Common myeloid progenitor, CD34-positive (primary cell): ENCODE results near the gene PLA2G15.

Source experiments
- CTCF ChIA-PET: fragments of 350-600 bp; sonication (Branson Sonifier 250); formaldehyde crosslinking; loops from one replicate; lab custom pipeline; 2021; ENCODE audit warnings: antibody characterized with exemption; lab: Charles Lee
- POLR2A ChIA-PET: fragments of 350-600 bp; sonication (Branson Sonifier 250); formaldehyde crosslinking; loops from one replicate; lab custom pipeline; 2021; ENCODE audit warnings: antibody characterized with exemption; lab: Charles Lee
- DNase-seq, 3 donors: peaks; one replicate each; pipeline versions ENCODE4 v3.0.0 to v3.0.0-alpha.2; 2013
- H3K27ac ChIP-seq, 2 experiments: 1 replicate in 1 of 2; 2 replicates in 1 of 2; pipeline ENCODE4 v1.7.0; 2013; ENCODE audit warnings: inconsistent platforms in 2 of 2, low read length in 2 of 2, mild to moderate bottlenecking in 2 of 2, low read depth in 1 of 2, moderate library complexity in 1 of 2; ENCODE audit not compliant: severe bottlenecking in 2 of 2, insufficient read depth in 1 of 2, poor library complexity in 1 of 2
- H3K27me3 ChIP-seq, 5 experiments: replicated peaks in 2 of 5; 1 replicate in 3 of 5; 2 replicates in 2 of 5; pipeline versions ENCODE4 v1.6.1 to v1.7.0; 2013; ENCODE audit warnings: low read length in 4 of 5, mild to moderate bottlenecking in 2 of 5, moderate library complexity in 2 of 5, inconsistent platforms in 1 of 5; ENCODE audit not compliant: insufficient read depth in 5 of 5, control insufficient read depth in 4 of 5
- H3K36me3 ChIP-seq, 4 experiments: 1 replicate in 2 of 4; 2 replicates in 2 of 4; pipeline versions ENCODE4 v1.6.1 to v1.7.0; 2013; ENCODE audit warnings: low read length in 3 of 4, control low read depth in 1 of 4, mild to moderate bottlenecking in 1 of 4; ENCODE audit not compliant: control insufficient read depth in 4 of 4, insufficient read depth in 4 of 4
- H3K4me1 ChIP-seq, 4 experiments: 1 replicate in 3 of 4; 2 replicates in 1 of 4; pipeline versions ENCODE4 v1.6.1 to v1.7.1; 2013; ENCODE audit warnings: low read length in 3 of 4, mild to moderate bottlenecking in 3 of 4, control low read depth in 1 of 4, inconsistent platforms in 1 of 4, moderate library complexity in 1 of 4; ENCODE audit not compliant: control insufficient read depth in 4 of 4, insufficient read depth in 4 of 4; ENCODE audit errors: control extremely low read depth in 1 of 4
- H3K4me3 ChIP-seq, 7 experiments: 1 replicate in 4 of 7; 2 replicates in 3 of 7; pipeline versions ENCODE4 v1.5.1 to v1.7.0; 2013; ENCODE audit warnings: mild to moderate bottlenecking in 7 of 7, low read length in 6 of 7, moderate library complexity in 6 of 7, inconsistent platforms in 2 of 7, low read depth in 2 of 7, control low read depth in 1 of 7; ENCODE audit not compliant: insufficient read depth in 4 of 7, control insufficient read depth in 1 of 7; ENCODE audit errors: extremely low read depth in 1 of 7
- H3K9me3 ChIP-seq, 5 experiments: 1 replicate in 4 of 5; 2 replicates in 1 of 5; pipeline versions ENCODE4 v1.6.1 to v1.7.1; 2013; ENCODE audit warnings: low read length in 4 of 5, mild to moderate bottlenecking in 2 of 5, inconsistent platforms in 1 of 5, low read depth in 1 of 5, moderate library complexity in 1 of 5; ENCODE audit not compliant: control insufficient read depth in 4 of 5, insufficient read depth in 2 of 5; ENCODE audit errors: control extremely low read depth in 1 of 5
- WGBS: methylation state at CpG from one replicate; pipeline ENCODE4 v1.1.5; 2013; ENCODE audit not compliant: insufficient coverage; 5-methylcytosine and 5-hydroxymethylcytosine counted together

The PLA2G15 gene

DNA sequence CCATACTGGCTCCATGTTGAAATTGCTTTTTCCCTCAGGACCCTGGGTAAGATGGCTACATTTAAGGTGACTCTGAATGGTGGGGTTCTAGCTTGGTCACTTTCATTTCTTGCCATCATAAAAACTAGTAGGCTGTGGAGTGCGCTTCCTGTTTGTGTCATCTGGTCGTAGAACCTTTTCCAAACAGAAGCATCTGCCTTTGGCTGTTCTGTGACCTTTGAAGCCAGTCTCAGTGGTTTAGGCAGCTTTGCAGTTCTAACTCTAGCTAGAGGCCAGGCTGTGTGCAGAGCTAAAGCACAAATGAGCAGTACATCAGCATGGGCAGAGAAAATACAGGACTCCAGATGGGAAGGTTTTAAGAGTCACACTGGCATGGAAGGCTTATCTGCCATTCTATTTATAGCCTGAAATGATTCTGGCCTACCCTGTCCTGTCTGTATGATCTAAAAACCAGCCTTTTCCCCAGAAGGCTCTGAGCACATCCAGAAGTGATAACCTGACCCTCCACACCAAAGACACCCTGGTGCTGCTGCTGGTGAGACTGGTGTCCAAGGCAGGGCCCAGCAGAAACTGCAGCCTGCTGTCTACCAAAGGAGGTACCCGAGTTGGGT, 17.9 kb upstream of the PLA2G15 start:
- ChIA-PET POLR2A (interaction anchor here (0.6 kb wide), 1 partner anchor 187 kb away, joined by 4 read pairs; no protein-coding TSS in a partner anchor), CTCF (interaction anchor here (0.8 to 3.3 kb wide), 12 partner anchors 10 to 343 kb away, joined by 3 to 16 read pairs (median 4); partner anchors contain the start of gene NRN1L)
- 50% methylated on average over 2 of the region's 3 CpGs for WGBS
- no peak for DNase-seq
- peaks cover 0 to 27% (median 22%) of the 10 kb centered on the region in 4 experiments for H3K4me1 ChIP-seq
- peak overlapping the region in 1 of 7 experiments; percentile 9 for H3K4me3 ChIP-seq
- no peaks in the 10 kb centered on the region for H3K27me3 ChIP-seq
- H3K27ac ChIP-seq, result peak overlapping the region in 1 of 2 experiments; percentile 67
- H3K36me3 ChIP-seq, result peaks cover 0 to 38% (median 13%) of the 10 kb centered on the region in 4 experiments
- no peaks in the 10 kb centered on the region for H3K9me3 ChIP-seq

DNA sequence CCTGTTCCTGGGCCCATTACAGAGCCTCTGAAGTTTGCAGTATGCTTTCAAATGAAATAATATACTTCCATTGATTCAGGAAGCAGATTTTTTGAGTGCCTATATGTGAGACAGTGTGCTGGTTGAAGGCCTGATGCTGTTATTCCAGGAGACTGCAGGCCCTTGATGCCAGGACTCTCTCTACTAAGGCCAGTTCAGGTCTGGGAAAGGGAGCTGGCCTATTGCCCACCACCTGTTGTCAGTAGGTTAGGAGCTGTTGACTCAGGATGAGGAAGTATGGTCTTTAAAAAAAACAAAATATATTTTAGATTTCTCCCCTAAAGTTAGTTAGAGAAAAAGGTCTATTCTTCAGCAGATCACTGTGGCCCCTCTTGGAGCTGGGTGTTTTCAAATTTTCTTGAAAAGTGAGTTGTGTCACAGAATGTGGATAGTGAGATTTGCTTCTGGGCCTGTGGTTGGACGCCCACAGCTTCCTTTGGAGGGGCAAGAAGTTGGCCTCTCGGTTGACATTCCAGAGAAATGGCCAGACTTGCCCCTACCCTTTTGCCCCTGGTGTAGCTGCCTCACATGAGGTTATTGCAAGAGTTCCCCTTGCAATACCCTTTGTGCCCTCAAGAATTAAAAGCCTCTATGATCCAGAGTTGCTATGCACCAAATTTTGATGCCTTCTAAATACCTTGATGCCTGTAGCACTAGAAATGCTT, 17.2 kb upstream of the PLA2G15 start:
- 31% methylated on average over 2 of the region's 2 CpGs for WGBS
- DNase-seq, result peak in 2 of 3 donors; percentile 40 to 47
- ChIA-PET POLR2A (interaction anchor here (0.6 kb wide), 3 partner anchors 10 to 182 kb away, joined by 3 to 6 read pairs (median 3); no protein-coding TSS in a partner anchor), CTCF (interaction anchor here (0.7 to 3.3 kb wide), 25 partner anchors 8 to 411 kb away, joined by 3 to 16 read pairs (median 3); partner anchors contain the start of gene NRN1L)
- Histone ChIP-seq H3K9me3 (no peaks in the 10 kb centered on the region), H3K4me1 (peaks cover 0 to 27% (median 22%) of the 10 kb centered on the region in 4 experiments), H3K27ac (peak overlapping the region; percentile 33 to 67), H3K36me3 (peaks cover 0 to 38% (median 13%) of the 10 kb centered on the region in 4 experiments), H3K4me3 (no peak overlapping the region), H3K27me3 (no peaks in the 10 kb centered on the region)

DNA sequence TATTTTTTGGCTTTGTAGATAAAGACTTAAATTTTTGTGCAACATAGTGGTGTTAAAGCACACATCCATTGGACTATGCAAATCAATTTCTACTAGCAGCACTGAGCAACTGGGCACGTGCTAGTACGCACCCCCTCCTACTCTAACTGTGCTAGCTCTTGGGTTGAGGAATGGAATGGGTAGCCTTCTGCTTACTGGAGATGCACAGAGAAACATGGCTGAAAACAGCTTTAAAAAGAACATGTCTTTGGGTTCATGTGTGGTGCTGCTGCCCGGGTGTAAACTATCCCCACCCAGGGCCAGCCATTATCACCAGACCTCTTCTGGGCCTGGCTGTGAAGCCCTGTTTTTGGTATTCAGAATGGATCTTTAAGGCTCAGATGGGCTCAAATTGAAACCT, 16.5 kb upstream of the PLA2G15 start:
- Histone ChIP-seq H3K4me3 (no peak overlapping the region), H3K36me3 (peaks cover 0 to 38% (median 13%) of the 10 kb centered on the region in 4 experiments), H3K27me3 (no peaks in the 10 kb centered on the region), H3K4me1 (peaks cover 0 to 27% (median 22%) of the 10 kb centered on the region in 4 experiments), H3K9me3 (no peaks in the 10 kb centered on the region), H3K27ac (no peak overlapping the region)
- no peak for DNase-seq
- CTCF ChIA-PET, result interaction anchor here (0.7 to 3.3 kb wide), 23 partner anchors 8 to 412 kb away, joined by 3 to 16 read pairs (median 4); partner anchors contain the start of gene NRN1L
- POLR2A ChIA-PET, result interaction anchor here (0.6 kb wide), 3 partner anchors 9 to 183 kb away, joined by 3 to 6 read pairs (median 3); no protein-coding TSS in a partner anchor
- 100% methylated on average over 2 of the region's 3 CpGs for WGBS

DNA sequence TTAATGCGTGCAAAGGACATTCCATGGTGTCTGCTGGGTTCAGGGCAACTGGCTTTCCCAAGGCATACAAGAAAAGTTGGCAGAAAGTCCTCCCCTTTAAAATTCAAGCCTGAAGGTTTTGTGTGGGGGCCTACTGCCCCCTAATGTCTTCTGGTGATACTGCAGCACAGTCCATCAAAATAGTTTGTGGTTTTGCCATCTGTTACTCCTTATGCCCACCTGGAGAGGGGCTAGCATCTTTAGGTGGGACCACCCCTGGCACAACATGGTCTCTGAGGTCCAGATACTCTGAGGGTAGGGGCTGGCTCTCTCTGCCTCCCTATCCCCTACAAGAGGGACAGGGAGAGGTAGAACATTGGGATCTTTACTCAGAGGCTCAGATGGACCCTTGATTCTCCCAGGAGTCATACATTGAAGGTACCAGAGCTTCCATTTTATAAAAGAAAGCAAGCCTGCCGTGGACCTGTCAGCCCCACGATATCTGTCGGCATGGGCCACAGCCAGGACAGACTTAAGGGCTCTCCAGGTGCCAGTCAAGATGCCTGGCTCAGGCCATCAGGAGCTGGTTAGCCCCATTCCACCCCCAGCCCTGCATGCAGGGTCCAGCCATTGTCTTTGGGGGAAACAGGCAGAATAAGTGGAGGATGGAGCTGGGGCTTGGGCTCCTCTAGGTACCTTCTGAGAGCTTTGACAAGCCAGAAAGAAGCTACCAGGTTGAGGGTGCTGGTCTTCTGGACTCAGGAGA, 15.6 kb upstream of the PLA2G15 start:
- no peak overlapping the region for H3K4me3 ChIP-seq
- no peaks in the 10 kb centered on the region for H3K27me3 ChIP-seq
- WGBS, result 94% methylated on average over 4 of the region's 4 CpGs
- H3K27ac ChIP-seq, result no peak overlapping the region
- DNase-seq, result peak; percentile 48 to 74 (median 67)
- H3K36me3 ChIP-seq, result peaks cover 0 to 38% (median 13%) of the 10 kb centered on the region in 4 experiments
- ChIA-PET POLR2A (no interaction called here), CTCF (interaction anchor here (0.7 to 1.6 kb wide), 17 partner anchors 8 to 385 kb away, joined by 3 to 9 read pairs (median 4); partner anchors contain the start of gene PLA2G15)
- peaks cover 0 to 35% (median 29%) of the 10 kb centered on the region in 4 experiments for H3K4me1 ChIP-seq
- H3K9me3 ChIP-seq, result no peaks in the 10 kb centered on the region

DNA sequence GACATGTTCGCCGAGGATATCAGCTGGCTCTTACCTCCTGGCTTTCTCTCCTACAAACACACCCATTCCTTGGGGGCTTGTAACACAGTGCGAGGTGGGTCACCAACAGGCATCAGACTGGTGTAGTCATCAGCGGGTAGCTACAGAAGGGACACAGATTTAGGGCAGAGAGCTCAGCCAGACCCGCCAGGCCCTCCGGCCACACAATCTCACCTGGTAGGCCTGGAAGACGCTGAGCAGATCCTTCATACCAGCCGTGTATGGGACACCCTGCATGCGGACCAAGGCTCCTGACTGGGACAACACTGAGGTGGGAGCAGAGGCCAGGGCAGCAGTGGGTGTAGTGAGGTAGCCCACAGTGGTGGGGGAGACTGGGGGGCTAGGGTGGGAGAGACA, 15.0 kb upstream of the PLA2G15 start:
- no peak overlapping the region for H3K27ac ChIP-seq
- ChIA-PET CTCF (interaction anchor here (0.7 to 1.6 kb wide), 17 partner anchors 8 to 386 kb away, joined by 3 to 9 read pairs (median 4); partner anchors contain the start of gene PLA2G15), POLR2A (no interaction called here)
- no peaks in the 10 kb centered on the region for H3K27me3 ChIP-seq
- 99% methylated on average over 9 of the region's 9 CpGs for WGBS
- DNase-seq, result no peak
- no peaks in the 10 kb centered on the region for H3K9me3 ChIP-seq
- peaks cover 0 to 38% (median 13%) of the 10 kb centered on the region in 4 experiments for H3K36me3 ChIP-seq
- no peak overlapping the region for H3K4me3 ChIP-seq
- peaks cover 0 to 35% (median 29%) of the 10 kb centered on the region in 4 experiments for H3K4me1 ChIP-seq

DNA sequence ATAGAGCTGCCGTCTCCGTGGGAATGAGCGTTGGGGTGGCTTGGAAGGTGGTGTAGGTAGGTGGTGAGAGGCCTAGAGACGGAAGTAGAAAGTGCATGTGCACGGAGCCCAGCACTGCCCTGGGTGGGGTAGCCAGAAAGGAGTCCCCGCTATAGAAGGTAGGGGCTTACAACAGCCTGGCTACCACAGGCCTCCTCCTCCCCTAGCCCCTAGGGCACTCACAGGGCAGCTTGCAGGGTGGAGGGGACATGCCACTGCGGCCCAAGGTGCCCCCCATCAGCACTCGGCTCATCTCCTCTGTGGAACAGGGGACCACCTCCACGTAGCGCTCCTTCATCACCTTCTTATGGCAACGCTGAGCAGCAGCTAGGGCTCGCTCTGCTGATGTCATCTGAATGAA, 14.2 kb upstream of the PLA2G15 start:
- Histone ChIP-seq H3K27ac (no peak overlapping the region), H3K9me3 (no peaks in the 10 kb centered on the region), H3K27me3 (peaks cover 0 to 3% (median 0%) of the 10 kb centered on the region in 5 experiments), H3K4me3 (no peak overlapping the region), H3K36me3 (peaks cover 0 to 32% (median 13%) of the 10 kb centered on the region in 4 experiments), H3K4me1 (peaks cover 0 to 36% (median 33%) of the 10 kb centered on the region in 4 experiments)
- WGBS, result 94% methylated on average over 12 of the region's 12 CpGs
- ChIA-PET CTCF (interaction anchor here (0.6 to 1.6 kb wide), 7 partner anchors 8 to 237 kb away, joined by 3 to 9 read pairs (median 4); no protein-coding TSS in a partner anchor), POLR2A (interaction anchor here (0.7 kb wide), 1 partner anchor 225 kb away, joined by 3 read pairs; no protein-coding TSS in a partner anchor)
- DNase-seq, result no peak
